GM10847 (cell line): Measurements from ENCODE around the gene GPR33.

ENCODE experiments used
- POLR2A ChIP-seq: IDR thresholded peaks from 2 replicates; pipeline ENCODE4 v1.6.1; 2011; ENCODE audit not compliant: insufficient read length; ENCODE audit errors: extremely low read depth

GPR33 gene, protein sequence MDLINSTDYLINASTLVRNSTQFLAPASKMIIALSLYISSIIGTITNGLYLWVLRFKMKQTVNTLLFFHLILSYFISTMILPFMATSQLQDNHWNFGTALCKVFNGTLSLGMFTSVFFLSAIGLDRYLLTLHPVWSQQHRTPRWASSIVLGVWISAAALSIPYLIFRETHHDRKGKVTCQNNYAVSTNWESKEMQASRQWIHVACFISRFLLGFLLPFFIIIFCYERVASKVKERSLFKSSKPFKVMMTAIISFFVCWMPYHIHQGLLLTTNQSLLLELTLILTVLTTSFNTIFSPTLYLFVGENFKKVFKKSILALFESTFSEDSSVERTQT

DNA sequence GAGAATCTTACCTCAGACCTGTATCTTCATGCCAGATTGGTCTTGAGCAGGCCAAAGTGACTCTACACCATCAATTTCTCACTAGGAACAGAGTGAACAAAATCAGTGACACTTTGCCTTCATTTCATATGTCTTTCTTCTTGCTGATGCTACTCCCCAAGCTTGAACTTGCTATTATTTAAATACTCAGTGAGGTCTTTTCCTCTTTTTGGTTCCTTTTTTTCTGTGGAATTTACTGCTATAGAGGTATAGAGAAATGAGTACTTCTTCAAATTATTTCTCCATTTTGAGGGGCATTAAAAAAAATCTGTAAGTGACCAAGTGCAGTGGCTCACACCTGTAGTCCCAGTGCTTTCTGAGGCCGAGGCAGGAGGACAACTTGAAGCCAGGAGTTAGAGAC lies at the start of gene GPR33:
GPR33 (minus strand) TSS at position 154 of the 400 bp plus-strand sequence. CDS start 4,074 bp downstream, outside the sequence.
- no peak for TF ChIP-seq POLR2A

DNA sequence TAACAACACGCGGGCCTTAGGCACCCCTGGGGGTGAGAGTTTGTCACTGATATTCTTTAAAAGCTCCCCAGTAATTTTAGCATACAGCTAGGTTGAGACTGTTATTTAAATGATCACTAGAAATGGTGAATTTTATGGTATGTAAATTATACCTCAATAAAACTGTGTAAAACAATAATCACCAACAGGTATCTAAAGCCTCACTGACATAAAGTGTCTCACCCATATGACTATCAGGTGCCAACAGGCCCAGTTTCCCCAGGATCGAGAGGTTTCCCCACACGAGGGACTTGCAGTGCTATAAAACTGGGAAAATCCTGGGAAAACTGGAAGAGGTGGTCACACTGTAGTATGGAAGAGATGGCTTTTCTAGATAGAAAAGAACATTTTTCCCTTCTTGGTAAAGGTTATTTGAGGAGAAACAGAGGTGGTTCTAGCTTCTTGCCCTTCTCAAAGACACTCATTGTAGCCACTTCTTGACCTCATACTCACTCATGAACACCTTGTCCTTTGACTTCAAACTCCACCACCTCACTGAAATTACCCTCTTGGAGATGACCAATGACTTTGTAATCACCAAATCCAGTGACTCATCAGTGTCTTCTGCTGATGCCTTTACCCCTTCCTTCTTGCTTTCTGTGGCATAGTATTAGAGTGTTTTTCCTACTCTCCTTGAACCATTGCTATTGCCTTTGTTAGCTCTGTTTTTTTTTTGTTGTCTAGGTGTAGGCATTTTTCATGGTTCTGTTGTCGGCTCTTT lies 48.5 kb upstream of the GPR33 start:
- TF ChIP-seq POLR2A, result no peak

DNA sequence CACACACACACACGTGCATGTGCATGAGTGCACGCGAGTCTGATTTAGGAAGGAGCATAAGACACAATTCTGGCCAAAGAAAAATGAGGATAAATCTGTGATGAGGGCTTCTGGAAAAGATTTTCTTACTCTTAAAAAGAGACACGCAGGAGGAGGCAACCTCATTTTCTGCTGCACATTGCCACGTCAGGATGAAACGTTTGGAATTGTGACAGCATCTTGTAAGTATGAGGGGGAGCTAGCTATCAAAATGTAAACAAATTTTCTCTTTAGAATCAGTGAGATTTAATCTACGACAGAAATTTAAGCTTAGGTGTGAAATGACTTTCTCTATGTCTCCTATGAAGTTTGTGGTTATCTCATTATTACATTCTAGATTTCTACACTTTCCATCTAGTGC lies 42.3 kb upstream of the GPR33 start:
- TF ChIP-seq POLR2A, result no peak

DNA sequence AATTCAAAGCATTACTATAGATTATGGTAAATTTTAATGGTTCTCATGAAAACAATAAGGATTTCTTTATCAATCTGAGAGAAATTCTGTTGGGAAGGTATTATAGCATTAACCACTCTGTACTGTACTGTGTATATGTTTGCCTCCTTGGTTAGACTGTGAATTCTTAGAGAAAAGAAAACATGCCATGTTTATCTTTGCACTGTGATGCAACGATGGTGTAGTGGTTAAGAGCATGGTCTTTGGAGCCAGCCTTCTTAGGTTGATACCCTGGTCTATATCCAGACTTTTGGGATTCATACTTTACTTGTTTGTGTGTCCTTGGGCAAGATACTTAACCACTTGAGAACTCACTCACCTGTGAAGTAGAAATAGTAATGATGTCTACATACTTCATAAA lies 41.2 kb upstream of the GPR33 start:
- TF ChIP-seq POLR2A, result no peak

DNA sequence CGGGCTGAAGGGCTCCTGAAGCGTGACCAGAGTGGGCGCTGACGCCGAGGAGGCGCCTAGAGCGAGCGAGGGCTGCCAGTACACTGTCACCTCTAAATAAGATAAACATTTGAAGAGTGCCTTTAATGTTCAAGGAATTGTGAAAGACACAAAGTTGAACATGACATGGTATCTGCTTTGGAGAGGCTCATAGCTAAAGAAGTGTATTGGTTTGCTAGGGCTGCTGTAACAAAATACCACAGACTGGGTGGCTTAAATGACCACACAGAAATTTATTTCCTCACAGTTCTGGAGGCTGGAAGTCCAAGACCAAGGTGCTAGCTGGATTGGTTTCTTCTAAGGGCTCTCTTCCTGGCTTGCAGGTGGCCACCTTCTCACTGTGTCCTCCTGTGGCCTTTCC lies 39.7 kb upstream of the GPR33 start:
- no peak for TF ChIP-seq POLR2A

DNA sequence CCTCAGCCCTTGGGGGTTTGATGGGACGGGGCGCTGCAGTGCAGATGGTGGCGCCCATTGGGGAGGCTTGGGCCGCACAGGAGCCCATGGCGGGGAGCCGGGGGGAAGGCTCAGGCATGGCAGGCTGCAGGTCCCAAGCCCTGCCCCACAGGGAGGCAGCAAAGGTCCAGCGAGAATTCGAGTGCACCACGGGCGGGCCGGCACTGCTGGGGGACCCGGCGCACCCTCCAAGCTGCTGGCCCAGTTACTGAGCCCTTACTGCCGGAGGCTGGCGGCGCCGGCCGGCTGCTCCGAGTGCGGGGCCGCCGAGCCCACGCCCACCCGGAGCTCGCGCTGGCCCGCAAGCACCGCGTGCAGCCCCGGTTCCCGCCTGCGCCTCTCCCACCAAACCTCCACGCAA lies 39.2 kb upstream of the GPR33 start:
- no peak for TF ChIP-seq POLR2A

DNA sequence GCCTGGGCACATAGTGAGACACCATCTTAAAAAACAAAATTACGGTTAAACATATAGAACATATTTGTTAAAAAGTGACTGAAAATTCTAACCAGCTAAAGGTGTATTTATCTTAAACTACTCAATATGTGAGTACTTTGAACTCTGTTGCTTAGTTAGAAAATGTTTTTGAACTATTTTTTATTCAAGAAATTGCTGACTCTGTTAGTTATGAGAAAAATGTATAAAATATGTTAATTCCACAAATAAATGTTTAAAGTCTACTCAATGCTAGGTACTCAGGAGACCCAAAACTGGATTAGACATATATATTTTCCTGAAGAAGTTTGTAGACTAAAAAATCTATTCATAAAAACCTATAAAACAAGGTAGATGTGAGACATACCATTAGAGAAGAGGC lies 23.0 kb upstream of the GPR33 start:
- TF ChIP-seq POLR2A, result no peak

DNA sequence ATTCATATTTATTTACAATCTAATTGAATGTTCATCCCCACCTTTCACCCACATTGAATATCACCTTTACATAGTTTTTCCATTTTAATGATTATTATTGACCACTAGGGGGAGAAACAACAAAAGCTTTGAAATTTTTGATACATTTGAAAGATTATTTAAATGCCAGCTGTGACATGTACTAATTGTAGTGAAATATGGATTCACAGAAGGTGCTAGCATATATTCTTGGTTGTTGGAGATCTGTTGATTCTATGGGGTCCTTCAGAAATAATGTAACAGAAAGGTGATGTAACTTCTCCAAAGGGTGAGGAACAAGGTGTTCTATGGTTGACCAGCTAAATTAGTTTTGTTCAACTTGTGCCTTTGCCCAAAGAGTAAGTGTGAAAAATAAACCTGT lies 22.4 kb upstream of the GPR33 start:
- no peak for TF ChIP-seq POLR2A

DNA sequence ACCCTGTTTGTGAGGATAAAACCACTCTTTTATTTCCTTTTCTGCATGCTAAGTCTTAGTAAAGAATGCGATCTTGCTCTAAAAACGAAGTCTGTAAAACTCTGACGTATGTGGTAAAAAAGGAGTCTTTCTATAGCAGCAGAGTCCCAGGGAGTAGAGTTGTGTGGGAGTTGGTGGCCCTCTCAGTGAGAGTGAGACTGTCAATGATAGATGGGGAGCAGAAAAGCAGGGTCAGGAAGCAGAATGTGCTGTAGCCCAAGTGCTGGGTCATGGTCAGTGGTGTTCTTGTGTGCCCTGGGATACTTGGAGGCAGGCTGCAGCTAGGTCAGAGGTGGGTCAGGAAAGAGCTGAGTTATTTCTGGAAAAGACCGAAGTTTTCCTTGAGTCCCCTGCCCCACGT lies 20.3 kb upstream of the GPR33 start:
- TF ChIP-seq POLR2A, result no peak

DNA sequence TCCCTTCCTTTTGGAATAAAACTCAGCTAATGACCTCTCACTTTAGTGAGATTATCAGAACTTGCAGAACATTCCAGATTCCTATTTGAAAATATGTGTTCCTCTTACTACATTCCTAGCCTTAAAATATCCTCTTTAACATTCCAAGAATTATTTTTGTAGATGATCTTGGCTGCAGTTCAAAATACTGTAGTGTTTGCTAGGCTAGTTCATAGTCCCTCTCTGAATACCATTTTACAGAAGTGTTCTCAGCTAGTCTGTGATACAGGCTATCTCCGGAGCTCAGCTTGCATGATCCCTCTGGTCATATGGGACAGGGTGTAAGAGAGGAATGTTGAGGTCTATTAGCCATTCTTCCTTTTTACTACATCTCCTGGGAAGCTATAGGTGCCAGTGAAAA lies 17.6 kb upstream of the GPR33 start:
- TF ChIP-seq POLR2A, result no peak

DNA sequence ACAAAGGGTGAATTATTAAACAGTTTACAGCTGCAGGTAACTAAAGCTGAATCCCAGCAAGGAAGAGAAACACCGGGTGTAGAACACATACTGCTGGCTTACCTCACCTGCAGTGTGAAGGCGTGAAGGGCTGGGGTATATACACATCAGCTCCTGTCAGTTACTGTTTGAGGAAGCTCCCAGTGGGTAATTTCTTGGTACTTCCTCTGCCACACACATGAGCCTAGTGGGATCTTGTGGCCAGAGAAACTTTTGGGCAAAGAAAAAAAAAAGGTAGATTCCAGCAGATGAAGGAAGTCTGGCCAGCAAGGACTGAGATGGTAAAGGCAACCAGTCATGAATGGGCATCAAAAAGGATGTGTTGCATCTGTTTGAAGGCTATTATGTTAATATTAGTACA lies 14.0 kb upstream of the GPR33 start:
- TF ChIP-seq POLR2A, result no peak

DNA sequence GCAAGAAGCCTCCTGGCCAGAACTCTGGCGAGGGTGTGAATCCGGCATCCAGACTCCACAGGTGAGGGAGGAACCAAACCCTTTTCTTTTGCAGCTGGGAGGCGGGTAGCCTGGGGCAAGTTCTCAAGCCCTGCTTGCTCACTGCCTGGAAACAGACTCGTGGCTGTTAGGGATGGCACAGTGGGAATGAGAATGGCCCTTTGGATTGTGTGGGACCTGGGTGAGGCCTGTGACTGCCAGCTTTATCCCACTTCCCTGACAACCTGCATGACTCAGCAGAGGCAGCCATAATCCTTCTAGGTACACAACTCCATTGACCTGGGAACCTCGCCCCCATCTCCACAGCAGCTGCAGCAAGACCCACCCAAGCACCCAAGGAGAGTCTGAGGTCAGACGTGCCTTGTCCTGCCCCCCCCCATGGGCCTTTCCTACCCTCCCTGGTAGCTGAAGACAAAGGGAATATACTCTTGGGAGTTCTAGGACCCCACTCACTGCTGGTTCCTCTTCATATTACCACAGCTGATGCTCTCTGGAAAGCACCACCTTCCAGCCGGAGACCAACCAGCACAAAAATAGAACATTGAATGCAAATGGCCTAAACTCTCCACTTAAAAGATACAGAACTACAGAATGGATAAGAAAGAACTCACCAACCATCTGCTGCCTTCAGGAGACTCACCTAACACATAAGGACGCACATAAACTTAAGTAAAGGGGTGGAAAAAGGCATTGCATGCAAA lies 5.1 kb upstream of the GPR33 start:
- no peak for TF ChIP-seq POLR2A

DNA sequence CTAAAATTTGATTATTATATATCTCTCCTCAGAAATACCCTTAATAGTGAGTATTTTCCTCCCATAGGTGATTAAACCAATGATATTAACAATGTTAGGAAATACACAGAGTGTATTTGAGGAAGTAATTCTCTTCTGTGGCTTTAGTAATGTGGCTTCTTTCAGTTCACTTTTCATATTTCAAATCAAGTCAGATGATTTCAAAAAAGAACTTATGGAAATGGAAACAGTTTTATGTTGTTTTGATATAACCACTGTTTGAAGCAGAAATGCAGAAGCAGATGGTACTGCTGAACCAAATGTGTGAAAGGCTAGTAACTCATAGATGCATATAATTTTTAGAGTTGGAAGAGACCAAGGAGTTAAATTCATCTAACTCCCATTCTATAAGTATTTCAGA lies 1.9 kb upstream of the GPR33 start:
- no peak for TF ChIP-seq POLR2A

DNA sequence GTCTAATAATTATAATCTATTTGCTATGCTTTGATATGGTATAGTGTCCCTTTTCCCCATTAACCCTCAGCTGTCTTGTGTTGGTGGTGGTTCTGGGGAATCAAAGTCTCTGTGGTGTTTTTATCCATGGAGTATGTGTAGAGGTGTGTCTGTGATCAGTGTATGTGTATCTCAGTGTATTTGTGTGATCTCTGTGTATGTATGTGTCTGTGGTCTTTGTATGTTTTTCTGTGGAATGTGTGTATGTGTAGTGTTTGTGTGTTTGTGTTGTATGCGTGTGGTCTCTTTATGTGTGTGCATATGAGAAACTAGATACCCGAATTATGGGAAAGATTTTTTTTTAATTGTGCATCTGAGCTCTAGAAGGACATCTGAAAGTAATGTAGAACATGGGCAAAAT lies 1.1 kb downstream of the GPR33 start:
- TF ChIP-seq POLR2A, result no peak

DNA sequence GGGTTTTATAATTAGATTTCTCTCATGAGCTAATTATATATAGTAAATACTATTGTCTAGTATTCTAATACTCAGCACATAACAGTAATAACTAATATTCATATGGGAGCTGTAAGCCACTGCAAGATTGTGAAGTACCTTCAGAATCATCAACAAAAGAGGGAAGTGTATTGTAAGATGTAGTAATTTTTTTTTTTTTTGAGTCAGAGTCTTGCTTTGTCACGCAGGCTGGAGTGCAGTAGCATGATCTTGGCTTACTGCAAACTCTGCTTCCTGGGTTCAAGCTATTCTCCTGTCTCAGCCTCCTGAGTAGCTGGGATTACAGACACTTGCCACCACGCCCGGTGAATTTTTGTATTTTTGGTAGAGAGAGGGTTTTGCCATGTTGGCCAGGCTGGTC lies 3.1 kb downstream of the GPR33 start:
- no peak for TF ChIP-seq POLR2A

DNA sequence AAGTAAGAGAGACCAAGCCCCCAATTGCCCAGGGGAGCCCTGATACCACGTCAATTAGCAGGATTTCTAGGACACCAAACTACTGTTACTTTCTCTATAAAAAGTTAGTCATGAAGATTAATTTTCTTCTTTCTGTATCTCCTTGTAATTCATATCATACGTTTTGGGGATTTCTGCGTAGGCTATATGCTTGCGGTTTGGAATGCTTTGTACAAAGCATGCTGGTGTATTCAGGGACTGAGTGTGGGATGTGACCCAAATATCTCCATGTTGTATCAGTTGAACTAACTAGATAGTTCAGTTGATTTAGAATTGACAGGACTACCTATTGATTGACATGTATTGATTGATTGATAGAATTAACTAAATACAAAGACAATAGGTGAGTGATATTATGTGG lies 7.7 kb downstream of the GPR33 start:
- no peak for TF ChIP-seq POLR2A
